Spleen (tissue), 11 donors: ENCODE results near the gene CDH15. TPM values are rescaled to one million over a fixed set of nuclear protein-coding genes. Genes with fewer than 3 reads are reported as not detected.

Source experiments
- DNase-seq: peaks from one replicate; pipeline ENCODE4 v3.0.0-alpha.2; 2020
- H3K27ac ChIP-seq, 8 donors: fragments of 200-600 bp; sonication (generic) in 7 of 8; 1 replicate in 4 of 8; 2 replicates in 4 of 8; pipeline versions ENCODE4 v1.5.0 to v1.8.0; 2016 to 2021; ENCODE audit warnings: inconsistent platforms in 4 of 8, mild to moderate bottlenecking in 4 of 8, moderate library complexity in 1 of 8
- H3K27me3 ChIP-seq, 7 donors: fragments of 200-600 bp; sonication (generic) in 6 of 7; replicated peaks in 1 of 7; 1 replicate in 4 of 7; 2 replicates in 3 of 7; pipeline versions ENCODE4 v1.5.0 to v1.8.0; 2016 to 2021; ENCODE audit warnings: inconsistent platforms in 3 of 7, mild to moderate bottlenecking in 1 of 7
- H3K36me3 ChIP-seq, 6 donors: fragments of 200-600 bp; sonication (generic) in 5 of 6; 1 replicate in 4 of 6; 2 replicates in 2 of 6; pipeline versions ENCODE4 v1.5.0 to v1.8.0; 2016 to 2021; ENCODE audit warnings: inconsistent platforms in 2 of 6
- H3K4me1 ChIP-seq, 6 donors: fragments of 200-600 bp; sonication (generic) in 5 of 6; 1 replicate in 3 of 6; 2 replicates in 3 of 6; pipeline versions ENCODE4 v1.5.0 to v1.8.0; 2016 to 2021; ENCODE audit warnings: inconsistent platforms in 3 of 6
- H3K4me3 ChIP-seq, 8 donors: fragments of 200-600 bp; sonication (generic) in 7 of 8; 1 replicate in 4 of 8; 2 replicates in 4 of 8; pipeline versions ENCODE4 v1.5.0 to v1.8.0; 2016 to 2021; ENCODE audit warnings: inconsistent platforms in 4 of 8, mild to moderate bottlenecking in 4 of 8, moderate library complexity in 2 of 8
- H3K9me3 ChIP-seq, 8 donors: fragments of 200-600 bp; sonication (generic) in 7 of 8; 1 replicate in 4 of 8; 2 replicates in 4 of 8; pipeline versions ENCODE4 v1.5.0 to v1.8.0; 2016 to 2021; ENCODE audit warnings: inconsistent platforms in 4 of 8
- CTCF ChIP-seq, 11 experiments: fragments of 200-600 bp in 7 of 11; fragments of 450-650 bp in 4 of 11; sonication (generic) in 4 of 11; IDR thresholded peaks in 8 of 11; conservative IDR thresholded peaks in 3 of 11; 1 replicate in 7 of 11; 2 replicates in 4 of 11; pipeline versions ENCODE4 v1.4.0 to v1.8.0; 2016 to 2021; ENCODE audit warnings: antibody characterized with exemption in 11 of 11, inconsistent platforms in 4 of 11, mild to moderate bottlenecking in 1 of 11
- POLR2A ChIP-seq, 3 donors: fragments of 450-650 bp; IDR thresholded peaks; one replicate each; pipeline ENCODE4 v1.5.1; 2017; ENCODE audit warnings: antibody characterized with exemption in 3 of 3, mild to moderate bottlenecking in 1 of 3
- POLR2AphosphoS5 ChIP-seq, 3 donors: sonication (generic); formaldehyde crosslinking; IDR thresholded peaks; one replicate each; pipeline ENCODE4 v1.5.1; 2017; ENCODE audit warnings: antibody characterized with exemption in 3 of 3
- WGBS, 5 donors: extraction: QIAGEN DNeasy Blood & Tissue Kit in 3 of 5; methylation state at CpG; one replicate each; pipeline versions ENCODE4 v1.1.5 to v1.1.7; 2013 to 2018; 5-methylcytosine and 5-hydroxymethylcytosine counted together
- intact Hi-C: fragments of 100-400 bp; cut with DNase I; formaldehyde crosslinking; loops from one replicate; pipeline ENCODE4 v1.15.0; 2023; ENCODE audit warnings: low total_unique reads
- polyA plus RNA-seq, 3 donors: library from polyadenylated mRNA; stranded (reverse); fragments of 200-250 nt; gene quantifications; one replicate each; pipeline ENCODE4 v1.2.1, GENCODE V29; 2013
- total RNA-seq, 7 donors: library from RNA; depleted of rRNA in 3 of 7; stranded (reverse); fragments of >200 nt in 3 of 7; fragmentation: NEBNext Ultra II Directional in 4 of 7; extraction: Animal tissue kit (Norgen Biotek cat#: 25700) in 4 of 7; gene quantifications; one replicate each; pipeline versions ENCODE4 v1.1.0 to v1.2.1, GENCODE V29; 2016 to 2021
- donor health status: healthy with polysubstance abuse.
- donor health status: DM: no; HTN: no; CAD: no; lungs with moderate emphysema.
- donor health status: DM: no; HTN: no; CAD: no.
- donor health status: Bipolar disorder and iron deficiency.
- donor health status: healthy.
- donor health status: DM: no; HTN: no; CAD: no.
- donor health status: DM: yes; HTN: yes; CAD: no.

The CDH15 gene
- total and polyA plus RNA-seq, 10 donors: 0.14 to 7.4 (median 1.2) TPM

DNA sequence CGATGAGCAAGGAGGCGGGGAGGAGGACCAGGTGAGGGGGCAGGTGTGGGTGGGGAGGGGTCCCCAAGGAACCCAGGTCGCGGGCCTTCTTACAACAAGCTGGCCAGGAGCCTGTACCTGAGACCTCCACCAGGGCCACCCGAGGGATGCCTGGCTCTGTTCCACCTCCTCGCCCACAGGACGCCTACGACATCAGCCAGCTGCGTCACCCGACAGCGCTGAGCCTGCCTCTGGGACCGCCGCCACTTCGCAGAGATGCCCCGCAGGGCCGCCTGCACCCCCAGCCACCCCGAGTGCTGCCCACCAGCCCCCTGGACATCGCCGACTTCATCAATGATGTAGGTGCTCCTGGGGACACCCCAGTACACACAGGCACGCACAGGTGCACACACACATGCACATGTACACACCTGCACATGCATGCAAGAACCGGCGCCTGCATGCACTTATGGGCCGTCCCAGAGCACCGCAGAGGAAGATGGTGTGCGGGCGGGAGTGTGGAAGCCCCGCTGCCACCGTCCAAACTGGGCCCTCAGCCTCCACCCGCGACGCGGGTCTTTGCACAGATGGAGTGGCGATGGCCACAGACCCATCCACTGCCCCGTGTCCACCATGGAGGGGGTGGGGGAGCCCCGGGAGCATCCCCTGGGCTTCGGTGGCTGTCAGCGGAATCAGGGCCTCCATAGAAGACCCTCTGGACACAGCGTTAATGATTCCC lies 22.2 kb downstream of the CDH15 start:
- TF ChIP-seq POLR2A (IDR thresholded peaks at IDR 0.05): no peak
- TF ChIP-seq CTCF (IDR thresholded peaks at IDR 0.05 in 8 of 11, conservative IDR thresholded peaks at IDR 0.05 in 3 of 11): no peak
- intact Hi-C loops: no loop called here
- Histone ChIP-seq H3K9me3 (no peaks in the 10 kb centered on the region), H3K27ac (no peak overlapping the region), H3K4me1 (peaks cover 8 to 19% (median 11%) of the 10 kb centered on the region in 6 donors), H3K36me3 (no peaks in the 10 kb centered on the region), H3K4me3 (peak overlapping the region in 1 of 8 donors; percentile 68), H3K27me3 (peaks cover 0 to 42% (median 7%) of the 10 kb centered on the region in 7 donors)
- 79 to 90% (median 81%) methylated on average over 20 to 38 of the region's 38 CpGs for WGBS, 5 donors
- peak; percentile 84 for DNase-seq

DNA sequence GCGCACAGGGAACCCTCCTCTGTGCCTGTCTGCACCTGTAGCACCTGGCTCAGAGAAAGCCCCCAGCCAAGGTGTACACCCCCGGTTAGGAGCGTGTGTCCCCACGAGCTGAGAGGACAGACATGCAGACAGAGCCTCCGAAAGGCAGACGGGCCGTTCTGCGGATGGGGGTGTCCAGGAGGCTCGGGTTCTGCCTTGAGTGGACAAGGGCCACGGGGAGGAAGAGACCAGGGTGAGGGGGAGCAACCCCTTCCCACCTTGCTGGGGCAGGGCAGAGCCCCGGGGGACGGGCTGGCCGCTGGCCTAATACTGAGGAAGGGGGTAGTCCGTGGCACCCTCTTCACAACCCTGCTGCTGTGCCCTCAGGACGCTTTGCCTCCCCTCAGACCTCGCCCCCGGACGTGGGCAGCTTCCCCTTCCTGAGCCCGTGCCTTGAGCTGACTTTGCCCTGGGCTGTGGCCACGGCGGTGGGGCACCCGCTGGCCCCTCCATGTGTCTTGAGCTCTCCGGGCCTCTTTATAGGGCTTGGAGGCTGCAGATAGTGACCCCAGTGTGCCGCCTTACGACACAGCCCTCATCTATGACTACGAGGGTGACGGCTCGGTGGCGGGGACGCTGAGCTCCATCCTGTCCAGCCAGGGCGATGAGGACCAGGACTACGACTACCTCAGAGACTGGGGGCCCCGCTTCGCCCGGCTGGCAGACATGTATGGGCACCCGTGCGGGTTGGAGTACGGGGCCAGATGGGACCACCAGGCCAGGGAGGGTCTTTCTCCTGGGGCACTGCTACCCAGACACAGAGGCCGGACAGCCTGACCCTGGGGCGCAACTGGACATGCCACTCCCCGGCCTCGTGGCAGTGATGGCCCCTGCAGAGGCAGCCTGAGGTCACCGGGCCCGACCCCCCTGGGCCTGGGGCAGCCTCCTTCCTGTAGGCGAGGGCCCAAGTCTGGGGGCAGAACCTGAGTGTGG lies 23.1 kb downstream of the CDH15 start:
- intact Hi-C loops: no loop called here
- H3K36me3 ChIP-seq: no peaks in the 10 kb centered on the region

GRCh38 chr16:89195521-89196171 lies 24.1 kb downstream of the CDH15 start:
- WGBS, 5 donors: 81 to 93% (median 88%) methylated on average over 8 to 21 of the region's 21 CpGs
- peak; percentile 72 for DNase-seq
- intact Hi-C loops: no loop called here
- Histone ChIP-seq H3K36me3 (no peaks in the 10 kb centered on the region), H3K4me3 (no peak overlapping the region), H3K4me1 (peaks cover 17 to 38% (median 25%) of the 10 kb centered on the region in 6 donors), H3K27ac (no peak overlapping the region), H3K27me3 (peaks cover 0 to 61% (median 26%) of the 10 kb centered on the region in 7 donors), H3K9me3 (no peaks in the 10 kb centered on the region)
- TF ChIP-seq POLR2AphosphoS5 (IDR thresholded peaks at IDR 0.05) (no peak), CTCF (IDR thresholded peaks at IDR 0.05 in 8 of 11, conservative IDR thresholded peaks at IDR 0.05 in 3 of 11) (no peak), POLR2A (IDR thresholded peaks at IDR 0.05) (no peak)

More for the DNA sequence above, 23.1 kb downstream of the CDH15 start:
- TF ChIP-seq POLR2AphosphoS5 (IDR thresholded peaks at IDR 0.05) (no peak), CTCF (IDR thresholded peaks at IDR 0.05 in 8 of 11, conservative IDR thresholded peaks at IDR 0.05 in 3 of 11) (no peak), POLR2A (IDR thresholded peaks at IDR 0.05) (no peak)
- Histone ChIP-seq H3K9me3 (no peaks in the 10 kb centered on the region), H3K27ac (no peak overlapping the region), H3K4me3 (no peak overlapping the region), H3K4me1 (peaks cover 8 to 28% (median 15%) of the 10 kb centered on the region in 6 donors), H3K27me3 (peaks cover 0 to 51% (median 16%) of the 10 kb centered on the region in 7 donors)
- peak; percentile 77 for DNase-seq
- WGBS, 5 donors: 69 to 78% (median 77%) methylated on average over 23 to 45 of the region's 45 CpGs
